ENCODE measurements around the gene C15orf62.

- TF ChIP-seq CTCF (conservative IDR thresholded peaks at IDR 0.05), result no peak
- TF ChIP-seq ZFX (IDR thresholded peaks at IDR 0.05), result no peak
Measured at GRCh38 chr15:40790718-40791117, 20.9 kb downstream of the C15orf62 start.
